ENCODE data around the gene EBF4. TPM values are rescaled to one million over a fixed set of nuclear protein-coding genes. Genes with fewer than 3 reads are reported as not detected.

The EBF4 gene
- total RNA-seq, 2 donors from 2014 or later: 48.9 to 58.8 TPM

DNA sequence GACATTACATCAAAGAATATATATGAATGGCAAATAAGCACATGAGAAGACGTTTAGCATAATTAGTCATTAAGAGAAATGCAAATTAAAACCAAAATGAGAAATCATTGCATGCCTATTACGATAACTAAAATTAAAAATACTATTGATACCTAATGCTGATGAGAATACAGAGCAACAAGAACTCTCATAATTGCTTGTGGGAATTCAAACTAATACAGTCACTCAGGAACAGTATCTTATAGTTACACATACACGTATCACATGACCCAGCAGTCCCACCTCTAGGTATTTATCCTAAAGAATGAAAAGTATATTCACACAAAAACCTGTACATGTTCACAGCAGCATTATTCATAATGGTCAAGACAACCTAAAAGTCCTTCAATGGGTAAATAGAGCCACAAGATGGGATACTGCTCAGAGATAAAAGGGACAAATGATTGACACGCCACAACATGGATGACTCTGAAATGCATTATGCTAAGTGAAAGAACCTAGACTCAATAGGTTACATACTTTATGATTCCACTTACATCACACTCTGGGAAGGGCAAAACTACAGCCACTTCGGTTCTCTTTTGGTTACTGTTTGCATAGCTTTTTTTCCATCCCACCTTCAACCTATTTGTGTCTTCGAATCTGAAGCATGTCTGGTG lies 91.5 kb downstream of the EBF4 start:
- H3K9me3 ChIP-seq: no peaks in the 10 kb centered on the region
- DNase-seq (ENCODE audit: low spot score): no peak
- H3K27ac ChIP-seq: no peak overlapping the region
- H3K4me1 ChIP-seq (replicated peaks): no peaks in the 10 kb centered on the region
- H3K36me3 ChIP-seq: no peaks in the 10 kb centered on the region
- H3K4me3 ChIP-seq: no peak overlapping the region
- 75% methylated on average over 6 of the region's 6 CpGs for WGBS
- TF ChIP-seq POLR2AphosphoS5 (IDR thresholded peaks at IDR 0.05) (no peak), POLR2A (IDR thresholded peaks at IDR 0.05) (no peak)
- TF ChIP-seq, protein P1, sequence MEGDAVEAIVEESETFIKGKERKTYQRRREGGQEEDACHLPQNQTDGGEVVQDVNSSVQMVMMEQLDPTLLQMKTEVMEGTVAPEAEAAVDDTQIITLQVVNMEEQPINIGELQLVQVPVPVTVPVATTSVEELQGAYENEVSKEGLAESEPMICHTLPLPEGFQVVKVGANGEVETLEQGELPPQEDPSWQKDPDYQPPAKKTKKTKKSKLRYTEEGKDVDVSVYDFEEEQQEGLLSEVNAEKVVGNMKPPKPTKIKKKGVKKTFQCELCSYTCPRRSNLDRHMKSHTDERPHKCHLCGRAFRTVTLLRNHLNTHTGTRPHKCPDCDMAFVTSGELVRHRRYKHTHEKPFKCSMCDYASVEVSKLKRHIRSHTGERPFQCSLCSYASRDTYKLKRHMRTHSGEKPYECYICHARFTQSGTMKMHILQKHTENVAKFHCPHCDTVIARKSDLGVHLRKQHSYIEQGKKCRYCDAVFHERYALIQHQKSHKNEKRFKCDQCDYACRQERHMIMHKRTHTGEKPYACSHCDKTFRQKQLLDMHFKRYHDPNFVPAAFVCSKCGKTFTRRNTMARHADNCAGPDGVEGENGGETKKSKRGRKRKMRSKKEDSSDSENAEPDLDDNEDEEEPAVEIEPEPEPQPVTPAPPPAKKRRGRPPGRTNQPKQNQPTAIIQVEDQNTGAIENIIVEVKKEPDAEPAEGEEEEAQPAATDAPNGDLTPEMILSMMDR (IDR thresholded peaks at IDR 0.05): no peak
- intact Hi-C loops (cut with DNase I): no loop called here
- no peaks in the 10 kb centered on the region for H3K27me3 ChIP-seq (replicated peaks; ENCODE audit: insufficient read depth)

DNA sequence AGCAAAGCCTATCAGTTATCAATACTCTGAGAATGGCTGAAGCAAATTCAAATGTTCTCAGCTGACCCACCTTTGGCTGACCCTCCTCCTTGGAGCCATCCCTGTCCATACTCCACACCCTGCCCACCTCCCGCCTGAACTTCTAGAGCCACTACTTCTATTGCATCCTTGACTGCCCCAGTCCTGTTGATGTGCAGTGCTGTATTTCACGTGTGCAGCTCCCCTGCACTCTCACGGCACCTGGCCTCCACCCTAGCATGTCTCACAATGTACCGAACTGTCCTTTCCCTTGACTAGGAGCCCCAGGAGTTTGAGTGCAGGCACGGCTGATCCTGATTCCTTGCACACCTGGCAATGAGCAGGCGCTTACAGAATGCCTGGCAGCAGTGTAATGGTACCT lies 100.9 kb downstream of the EBF4 start:
- Histone ChIP-seq H3K36me3 (no peaks in the 10 kb centered on the region), H3K27me3 (replicated peaks; ENCODE audit: insufficient read depth) (no peaks in the 10 kb centered on the region), H3K4me1 (replicated peaks) (no peaks in the 10 kb centered on the region), H3K9me3 (no peaks in the 10 kb centered on the region), H3K27ac (no peak overlapping the region), H3K4me3 (no peak overlapping the region)
- no peak for DNase-seq (ENCODE audit: low spot score)
- intact Hi-C loops (cut with DNase I): no loop called here
- 86% methylated on average over 6 of the region's 6 CpGs for WGBS
- no peak for TF ChIP-seq POLR2AphosphoS5 (IDR thresholded peaks at IDR 0.05)

DNA sequence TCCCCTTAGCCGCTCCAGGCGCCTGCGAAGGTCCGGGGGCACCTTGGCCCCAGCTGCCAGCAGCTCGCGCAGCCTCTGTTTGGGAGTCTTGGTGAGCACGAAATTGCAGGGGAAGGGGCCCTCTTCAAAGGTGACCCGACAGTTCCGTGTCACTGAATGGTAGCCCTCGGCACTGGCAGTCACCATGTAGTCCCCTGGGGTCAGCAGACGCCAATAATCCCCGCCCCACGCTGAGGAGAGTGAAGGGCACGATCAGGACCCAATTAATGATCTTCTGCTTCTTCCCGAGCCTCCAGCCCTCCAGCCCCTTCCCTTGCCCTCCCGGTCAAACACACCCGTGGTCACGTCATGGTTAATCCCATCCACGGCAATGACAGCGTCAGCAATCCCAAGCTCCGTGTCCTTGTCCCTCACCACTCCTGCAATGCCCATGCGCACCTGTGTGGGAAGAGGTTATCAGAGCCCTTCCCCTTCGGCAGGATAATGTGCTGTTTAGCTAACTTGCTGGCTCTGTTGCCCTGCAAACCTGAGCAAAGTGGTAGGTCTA lies 101.7 kb downstream of the EBF4 start:
- H3K27ac ChIP-seq: no peak overlapping the region
- no peak for DNase-seq (ENCODE audit: low spot score)
- 86% methylated on average over 23 of the region's 23 CpGs for WGBS
- H3K27me3 ChIP-seq (replicated peaks; ENCODE audit: insufficient read depth): no peaks in the 10 kb centered on the region
- no peak overlapping the region for H3K4me3 ChIP-seq
- H3K36me3 ChIP-seq: no peaks in the 10 kb centered on the region
- TF ChIP-seq POLR2AphosphoS5 (IDR thresholded peaks at IDR 0.05): no peak
- TF ChIP-seq, protein P1 (IDR thresholded peaks at IDR 0.05): no peak
- no peak for TF ChIP-seq POLR2A (IDR thresholded peaks at IDR 0.05)
- no peaks in the 10 kb centered on the region for H3K4me1 ChIP-seq (replicated peaks)
- H3K9me3 ChIP-seq: no peaks in the 10 kb centered on the region
- intact Hi-C loops (cut with DNase I): no loop called here

DNA sequence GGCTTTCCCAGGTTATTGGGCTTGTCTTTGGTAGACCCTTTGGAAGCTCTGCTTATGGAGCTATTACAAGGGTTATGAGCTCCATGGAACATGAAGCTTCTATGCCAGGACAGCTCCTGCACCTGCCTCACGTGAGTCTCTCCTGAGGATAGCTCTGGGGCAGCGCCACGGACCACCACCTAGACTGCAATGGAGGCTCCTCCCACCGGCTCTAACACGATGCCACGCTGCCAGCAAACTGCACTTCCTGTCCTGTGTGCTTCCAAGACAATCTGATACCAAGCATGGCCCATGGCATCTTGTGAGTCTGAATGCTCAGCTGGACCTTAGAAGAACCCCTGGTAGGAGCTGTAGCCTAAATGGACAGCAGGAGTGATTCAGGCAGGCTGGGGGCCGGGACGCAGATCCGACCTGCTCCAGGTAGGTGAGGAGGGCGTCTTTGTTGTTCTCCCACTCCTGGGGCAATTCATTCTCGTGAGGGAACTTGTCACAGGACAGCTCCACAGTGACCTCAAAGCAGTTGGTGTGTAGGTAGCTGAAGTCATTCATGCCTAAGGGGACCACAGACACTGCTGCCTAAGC lies 102.4 kb downstream of the EBF4 start:
- Histone ChIP-seq H3K36me3 (no peaks in the 10 kb centered on the region), H3K9me3 (no peaks in the 10 kb centered on the region), H3K4me3 (no peak overlapping the region), H3K27me3 (replicated peaks; ENCODE audit: insufficient read depth) (no peaks in the 10 kb centered on the region), H3K27ac (no peak overlapping the region), H3K4me1 (replicated peaks) (no peaks in the 10 kb centered on the region)
- DNase-seq (ENCODE audit: low spot score): no peak
- TF ChIP-seq POLR2AphosphoS5 (IDR thresholded peaks at IDR 0.05) (no peak), POLR2A (IDR thresholded peaks at IDR 0.05) (no peak)
- TF ChIP-seq, protein P1 (IDR thresholded peaks at IDR 0.05): no peak
- intact Hi-C loops (cut with DNase I): no loop called here
- 81% methylated on average over 11 of the region's 11 CpGs for WGBS

DNA sequence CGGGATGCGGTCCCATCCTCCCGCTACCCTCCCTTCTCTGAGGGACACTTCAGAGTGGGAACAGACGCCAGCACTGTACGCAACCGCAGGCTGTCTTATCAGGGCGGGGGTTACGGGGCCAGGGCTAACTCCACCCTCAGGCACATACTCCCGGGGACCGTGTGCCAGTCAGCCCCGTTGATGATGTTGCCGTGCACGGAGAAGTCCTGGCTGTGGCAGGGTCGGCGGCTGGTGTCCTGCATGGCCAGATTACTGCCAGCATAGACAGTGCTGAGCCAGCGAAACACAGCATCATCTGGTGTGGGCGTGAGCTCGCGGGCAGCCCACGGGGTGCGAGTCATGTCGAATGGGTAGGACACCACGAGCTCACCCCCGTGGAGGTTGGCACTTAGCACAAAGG lies 102.9 kb downstream of the EBF4 start:
- no peak for DNase-seq (ENCODE audit: low spot score)
- intact Hi-C loops (cut with DNase I): no loop called here
- no peaks in the 10 kb centered on the region for H3K27me3 ChIP-seq (replicated peaks; ENCODE audit: insufficient read depth)
- H3K4me3 ChIP-seq: no peak overlapping the region
- no peaks in the 10 kb centered on the region for H3K36me3 ChIP-seq
- 85% methylated on average over 24 of the region's 24 CpGs for WGBS
- TF ChIP-seq POLR2AphosphoS5 (IDR thresholded peaks at IDR 0.05): no peak
- TF ChIP-seq, protein P1 (IDR thresholded peaks at IDR 0.05): no peak
- no peak overlapping the region for H3K27ac ChIP-seq
- H3K9me3 ChIP-seq: no peaks in the 10 kb centered on the region
- H3K4me1 ChIP-seq (replicated peaks): no peaks in the 10 kb centered on the region

All from prostate gland (tissue), 2 donors.